A549 (cell line): ENCODE results near the gene CCDC157. TPM values are rescaled to one million over a fixed set of nuclear protein-coding genes. Genes with fewer than 3 reads are reported as not detected.

ENCODE experiments used
- ATAC-seq, 2 experiments: fragments of 200-7000 bp in 1 of 2; fragments of >200 bp in 1 of 2; cut with Nextera tagmentation in 1 of 2; cut with Tn5 transposase in 1 of 2; 3 replicates each; pipeline versions ENCODE4 v1.8.0 to v1.9.1; 2018 to 2020; ENCODE audit warnings: mild to moderate bottlenecking in 1 of 2, moderate library complexity in 1 of 2
- CTCF ChIA-PET: fragments of 300-600 bp; sonication (Branson Sonifier 250); formaldehyde crosslinking; extraction: SDS; loops from one replicate; lab custom pipeline; 2021; ENCODE audit warnings: antibody characterized with exemption, inconsistent platforms; lab: Yijun Ruan, JAX
- POLR2A ChIA-PET: fragments of 350-600 bp; formaldehyde crosslinking; extraction: SDS; loops from one replicate; lab custom pipeline; 2021; ENCODE audit warnings: antibody characterized with exemption, inconsistent platforms; lab: Yijun Ruan, JAX
- DNase-seq, 2 experiments: peaks; one replicate each; pipeline versions ENCODE4 v3.0.0 to v3.0.0-alpha.2; 2011 to 2016; ENCODE audit warnings: low read depth in 1 of 2, low spot score in 1 of 2
- FAIRE-seq: peaks from 2 replicates; lab custom pipeline; 2011; peaks lifted over from hg19 to GRCh38; lab: Jason Lieb, UNC
- H3K27ac ChIP-seq, 2 experiments: fragments of >200 bp; sonication (Bioruptor Twin); formaldehyde crosslinking; 3 replicates each; pipeline ENCODE4 v1.5.1; 2016 to 2017
- H3K4me1 ChIP-seq: fragments of >200 bp; sonication (Bioruptor Twin); formaldehyde crosslinking; 3 replicates; pipeline ENCODE4 v1.6.1; 2016
- H3K4me2 ChIP-seq: fragments of >200 bp; sonication (Bioruptor Twin); formaldehyde crosslinking; 3 replicates; pipeline ENCODE4 v1.6.1; 2016
- H3K4me3 ChIP-seq: fragments of >200 bp; sonication (Bioruptor Twin); formaldehyde crosslinking; 3 replicates; pipeline ENCODE4 v1.5.1; 2016
- H3K9me3 ChIP-seq: fragments of >200 bp; sonication (Bioruptor Twin); formaldehyde crosslinking; 3 replicates; pipeline ENCODE4 v1.6.1; 2016
- EP300 ChIP-seq, 2 experiments: fragments of >200 bp; sonication (Bioruptor Twin); formaldehyde crosslinking; IDR thresholded peaks; 2 replicates in 1 of 2; 3 replicates in 1 of 2; pipeline ENCODE4 v1.6.1; 2016 to 2017
- HMGXB4 ChIP-seq: fragments of 250-450 bp; sonication (Bioruptor Pico); IDR thresholded peaks from 2 replicates; pipeline ENCODE4 v1.5.0; 2021; ENCODE audit warnings: mild to moderate bottlenecking, moderate library complexity, borderline replicate concordance
- JUN ChIP-seq, 2 experiments: fragments of >200 bp; sonication (Bioruptor Twin); formaldehyde crosslinking; IDR thresholded peaks; 2 replicates in 1 of 2; 3 replicates in 1 of 2; pipeline ENCODE4 v1.6.1; 2016 to 2017
- POLR2A ChIP-seq: IDR thresholded peaks from 2 replicates; pipeline ENCODE4 v1.6.1; 2012; ENCODE audit warnings: mild to moderate bottlenecking, low read length
- POLR2AphosphoS2 ChIP-seq: conservative IDR thresholded peaks from 2 replicates; pipeline ENCODE4 v1.6.1; 2012; ENCODE audit warnings: low read length, improper control_type of control experiment, inconsistent platforms
- RFX5 ChIP-seq: fragments of 450-650 bp; IDR thresholded peaks from 2 replicates; pipeline ENCODE4 v1.7.1; 2014; ENCODE audit warnings: antibody characterized with exemption, mild to moderate bottlenecking, moderate library complexity
- SREBF2 ChIP-seq: fragments of 450-650 bp; IDR thresholded peaks from 2 replicates; pipeline ENCODE4 v1.6.1; 2014; ENCODE audit warnings: mild to moderate bottlenecking, moderate library complexity
- ZFP36 ChIP-seq: fragments of 450-650 bp; IDR thresholded peaks from 2 replicates; pipeline ENCODE4 v1.6.1; 2014; ENCODE audit warnings: borderline replicate concordance; ENCODE audit not compliant: partially characterized antibody
- WGBS: methylation state at CpG from one replicate; pipeline ENCODE4 v1.1.6; 2017; ENCODE audit errors: missing lambda C conversion rate; 5-methylcytosine and 5-hydroxymethylcytosine counted together
- polyA plus RNA-seq, 4 experiments: library from polyadenylated mRNA; depleted of rRNA in 3 of 4; stranded (reverse); fragments of >200 nt; fragmentation: RNase III in 1 of 4; extraction: RNeasy Plus Mini Kit Qiagen cat#74134 plus additional on column Dnase treatment in 1 of 4; gene quantifications; 2 replicates in 3 of 4; 3 replicates in 1 of 4; pipeline ENCODE4 v1.2.3, GENCODE V29; 2011 to 2017
- TF ChIP-seq, protein P1 (sequence below): IDR thresholded peaks from 2 replicates; pipeline ENCODE4 v1.6.1; 2012

The CCDC157 gene
- polyA plus RNA-seq, 2 of the 4 experiments (the other 2 are of a cell fraction), result 1.4 to 2.5 TPM

DNA sequence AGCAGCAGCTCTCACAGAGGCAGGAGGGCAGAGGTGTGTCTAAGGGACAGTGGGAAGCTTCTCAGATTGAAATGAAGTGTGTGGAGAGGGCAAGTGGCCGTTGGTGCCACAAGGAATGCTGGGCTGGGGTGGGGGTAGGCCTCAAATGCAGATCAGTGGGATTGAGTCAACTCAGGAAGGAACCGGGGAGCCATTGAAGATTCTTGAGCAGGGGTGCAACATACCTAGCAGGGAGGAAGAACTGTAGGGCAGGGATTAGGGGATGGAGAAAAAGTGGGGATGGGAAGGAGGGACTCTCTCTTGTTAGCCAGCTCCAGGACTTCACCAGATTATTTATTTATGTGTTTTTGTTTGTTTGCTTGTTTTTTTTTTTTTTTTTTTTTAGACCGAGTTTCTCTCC is 37.1 kb downstream of the CCDC157 start (continued):
- TF ChIP-seq HMGXB4 (CRISPR knock-in tag) (no peak), ZFP36 (no peak), RFX5 (no peak)

- WGBS, result 0% methylated on average over 5 of the region's 56 CpGs
- Histone ChIP-seq H3K4me1 (peaks cover 18% of the 10 kb centered on the region), H3K4me2 (peak within 1 kb of the TSS; percentile 91), H3K27ac (peak within 1 kb of the TSS; percentile 81 to 98), H3K9me3 (no peaks in the 10 kb centered on the region), H3K4me3 (peak within 1 kb of the TSS; percentile 76)
- ATAC-seq (peak; percentile 80 to 88), DNase-seq (peak; percentile 33 to 55), FAIRE-seq (no peak)
- TF ChIP-seq JUN (IDR thresholded peaks at IDR 0.05), result 0 out of 5 replicates have a peak, but pooled peaks of 1 of the 2 experiments have one; percentile 29
- TF ChIP-seq POLR2AphosphoS2, result no peak
- TF ChIP-seq POLR2A, result peak; percentile 38; the same call in 1 of the 2 replicates
- ChIA-PET CTCF (interaction anchor here (1.0 to 2.0 kb wide), 7 partner anchors 9 to 134 kb away, joined by 3 to 11 read pairs (median 4); partner anchors contain the start of gene RNF215), POLR2A (interaction anchor here (0.9 to 2.1 kb wide), 5 partner anchors 10 to 293 kb away, joined by 3 to 12 read pairs (median 3); partner anchors contain the start of gene RNF215)
Observed at GRCh38 chr22:30396871-30397655, 40.3 kb downstream of the CCDC157 start, which contains the start of gene SEC14L2. Gene SEC14L2 (plus strand): TSS chr22:30397018. CDS start chr22:30397117, 99 bp downstream.

DNA sequence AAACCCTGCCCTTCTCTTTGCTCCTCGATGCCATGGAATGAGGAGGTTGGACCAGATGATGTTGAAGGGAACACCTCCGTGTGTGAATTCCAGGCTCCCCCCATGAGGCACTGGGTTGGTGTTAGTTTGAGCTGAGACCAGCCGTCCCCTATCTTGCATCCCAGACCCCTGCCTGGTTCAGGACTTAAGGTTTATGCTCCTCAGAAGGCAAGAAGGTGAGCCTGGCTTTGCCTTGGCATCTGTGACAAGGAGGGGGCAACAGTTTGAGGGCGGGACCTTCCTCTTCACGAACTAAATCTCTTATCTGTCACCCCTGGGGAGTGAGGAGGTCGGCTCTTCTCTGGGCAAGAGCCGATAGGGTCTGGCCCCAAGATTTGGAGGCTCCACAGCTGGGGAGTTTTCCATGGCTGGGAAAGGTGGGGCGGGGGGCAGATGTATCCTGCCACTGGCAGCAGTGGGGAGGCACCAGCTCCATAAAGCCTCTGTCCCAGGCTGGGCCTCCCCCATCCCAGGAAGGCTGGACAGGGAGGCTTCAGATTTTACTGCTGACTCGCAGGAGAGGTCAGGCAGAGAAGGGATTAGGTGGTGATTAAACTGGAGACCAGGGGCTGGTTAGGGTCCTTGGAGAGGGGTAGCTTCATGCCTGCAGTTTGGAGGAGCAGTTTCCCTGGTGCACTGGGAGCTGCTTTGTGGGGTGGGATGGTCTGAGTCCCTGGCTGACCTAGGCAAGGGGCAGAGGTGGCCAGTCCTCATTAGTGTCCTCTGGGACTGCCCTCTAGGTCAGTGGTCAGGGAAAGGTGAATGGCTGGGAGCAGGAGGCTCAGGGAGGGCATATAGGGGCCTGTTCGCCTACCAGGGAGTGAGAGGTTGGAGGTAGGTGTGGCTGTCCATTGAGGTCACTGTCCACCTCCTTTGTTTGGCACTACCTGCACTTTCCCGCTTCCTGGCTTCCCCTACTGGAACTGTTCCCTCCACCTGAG is 41.1 kb downstream of the CCDC157 start:
- 34% methylated on average over 6 of the region's 11 CpGs for whole genome bisulfite sequencing

More for the DNA sequence above, 41.1 kb downstream of the CCDC157 start:
- peak; percentile 5 to 23; a peak in 4 of 6 replicates for ATAC-seq
- CTCF ChIA-PET, result interaction anchor here (1.0 to 2.0 kb wide), 5 partner anchors 10 to 110 kb away, joined by 3 to 11 read pairs (median 6); partner anchors contain the start of gene RNF215
- POLR2A ChIA-PET, result interaction anchor here (1.2 to 2.1 kb wide), 2 partner anchors 11 to 25 kb away, joined by 3 to 12 read pairs; partner anchors contain the start of gene RNF215
- no peak for FAIRE-seq
- peaks cover 18% of the 10 kb centered on the region for H3K4me1 ChIP-seq
- peak overlapping the region; percentile 81 to 98 for H3K27ac ChIP-seq
- H3K4me3 ChIP-seq, result peak overlapping the region; percentile 76
- no peaks in the 10 kb centered on the region for H3K9me3 ChIP-seq
- TF ChIP-seq, protein P1, sequence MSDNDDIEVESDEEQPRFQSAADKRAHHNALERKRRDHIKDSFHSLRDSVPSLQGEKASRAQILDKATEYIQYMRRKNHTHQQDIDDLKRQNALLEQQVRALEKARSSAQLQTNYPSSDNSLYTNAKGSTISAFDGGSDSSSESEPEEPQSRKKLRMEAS, result 0 out of 2 replicates have a peak, but pooled peaks have one; percentile 16
- TF ChIP-seq SREBF2, result no peak
- TF ChIP-seq EP300 (IDR thresholded peaks at IDR 0.05), result no peak
- no peak for TF ChIP-seq HMGXB4 (CRISPR knock-in tag)
- TF ChIP-seq, all 56 proteins: peak for 1
- no peak for DNase-seq
- H3K4me2 ChIP-seq, result peak overlapping the region; percentile 91
